SU-DHL-6 (cell line): ENCODE results near the gene MYMK.

Source experiments
- EZH2phosphoT487 ChIP-seq: fragments of 200-600 bp; sonication (generic), shearing (Covaris generic); conservative IDR thresholded peaks from 2 replicates; pipeline ENCODE4 v1.6.1; 2018; ENCODE audit warnings: mild to moderate bottlenecking, antibody characterized with exemption, low read length, moderate library complexity, mixed read lengths
- TF ChIP-seq, protein P1 (sequence below): fragments of 200-600 bp; sonication (generic); IDR thresholded peaks from one replicate; pipeline ENCODE4 v1.5.1; 2017; ENCODE audit warnings: antibody characterized with exemption, mild to moderate bottlenecking, low read length, moderate library complexity; ENCODE audit not compliant: insufficient read depth, poor library complexity, severe bottlenecking

DNA sequence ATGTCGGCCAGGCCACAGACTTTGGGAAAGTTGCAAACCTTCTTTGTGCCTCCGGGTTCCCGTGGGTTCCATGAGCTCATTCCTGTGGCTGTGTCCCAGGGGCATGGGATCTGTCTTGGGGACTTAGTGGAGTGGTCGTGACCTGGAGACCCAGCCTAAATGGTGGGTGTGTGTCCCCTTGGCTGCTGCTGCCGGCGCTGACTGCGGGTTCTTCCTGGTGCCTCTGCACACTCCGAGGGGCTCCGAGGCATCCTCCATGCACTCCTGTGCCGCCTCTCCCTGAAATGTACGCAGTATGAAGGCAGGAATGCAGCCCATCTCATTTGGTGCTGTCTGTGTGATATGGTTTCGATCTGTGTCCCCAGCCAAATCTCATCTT lies 24.9 kb downstream of the MYMK start:
- TF ChIP-seq, protein P1, sequence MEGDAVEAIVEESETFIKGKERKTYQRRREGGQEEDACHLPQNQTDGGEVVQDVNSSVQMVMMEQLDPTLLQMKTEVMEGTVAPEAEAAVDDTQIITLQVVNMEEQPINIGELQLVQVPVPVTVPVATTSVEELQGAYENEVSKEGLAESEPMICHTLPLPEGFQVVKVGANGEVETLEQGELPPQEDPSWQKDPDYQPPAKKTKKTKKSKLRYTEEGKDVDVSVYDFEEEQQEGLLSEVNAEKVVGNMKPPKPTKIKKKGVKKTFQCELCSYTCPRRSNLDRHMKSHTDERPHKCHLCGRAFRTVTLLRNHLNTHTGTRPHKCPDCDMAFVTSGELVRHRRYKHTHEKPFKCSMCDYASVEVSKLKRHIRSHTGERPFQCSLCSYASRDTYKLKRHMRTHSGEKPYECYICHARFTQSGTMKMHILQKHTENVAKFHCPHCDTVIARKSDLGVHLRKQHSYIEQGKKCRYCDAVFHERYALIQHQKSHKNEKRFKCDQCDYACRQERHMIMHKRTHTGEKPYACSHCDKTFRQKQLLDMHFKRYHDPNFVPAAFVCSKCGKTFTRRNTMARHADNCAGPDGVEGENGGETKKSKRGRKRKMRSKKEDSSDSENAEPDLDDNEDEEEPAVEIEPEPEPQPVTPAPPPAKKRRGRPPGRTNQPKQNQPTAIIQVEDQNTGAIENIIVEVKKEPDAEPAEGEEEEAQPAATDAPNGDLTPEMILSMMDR: no peak
- TF ChIP-seq EZH2phosphoT487: no peak
